HL-60 (cell line): ENCODE results near the gene TIE1.

Source experiments
- CTCF ChIP-seq: IDR thresholded peaks from one replicate; pipeline ENCODE4 v1.5.1; 2011; ENCODE audit warnings: low read length, control low read depth, inconsistent platforms; ENCODE audit not compliant: insufficient read depth
- GABPA ChIP-seq: IDR thresholded peaks from 2 replicates; pipeline ENCODE4 v1.6.1; 2012; ENCODE audit warnings: low read depth
- POLR2AphosphoS5 ChIP-seq: IDR thresholded peaks from 2 replicates; pipeline ENCODE4 v1.6.1; 2012; ENCODE audit warnings: low read depth
- REST ChIP-seq: IDR thresholded peaks from 2 replicates; pipeline ENCODE4 v1.6.1; 2012; ENCODE audit warnings: low read depth; ENCODE audit not compliant: insufficient replicate concordance
- SPI1 ChIP-seq: IDR thresholded peaks from 2 replicates; pipeline ENCODE4 v1.6.1; 2012; ENCODE audit warnings: low read depth, mild to moderate bottlenecking, borderline replicate concordance

- no peak for TF ChIP-seq POLR2AphosphoS5
- TF ChIP-seq CTCF, result no peak
- TF ChIP-seq REST, result no peak
- no peak for TF ChIP-seq GABPA
- no peak for TF ChIP-seq SPI1
These were observed 33.8 kb downstream of the TIE1 start for GRCh38 chr1:43334453-43335205.
